Measurements from ENCODE around the gene MYO1G. TPM values are rescaled to one million over a fixed set of nuclear protein-coding genes. Genes with fewer than 3 reads are reported as not detected.

The MYO1G gene
- total and polyA plus RNA-seq, 10 of the 15 experiments (the other 5 are each of a cell fraction or from before 2014, with no cell fraction given), result 1.8 to 232 (median 134) TPM

DNA sequence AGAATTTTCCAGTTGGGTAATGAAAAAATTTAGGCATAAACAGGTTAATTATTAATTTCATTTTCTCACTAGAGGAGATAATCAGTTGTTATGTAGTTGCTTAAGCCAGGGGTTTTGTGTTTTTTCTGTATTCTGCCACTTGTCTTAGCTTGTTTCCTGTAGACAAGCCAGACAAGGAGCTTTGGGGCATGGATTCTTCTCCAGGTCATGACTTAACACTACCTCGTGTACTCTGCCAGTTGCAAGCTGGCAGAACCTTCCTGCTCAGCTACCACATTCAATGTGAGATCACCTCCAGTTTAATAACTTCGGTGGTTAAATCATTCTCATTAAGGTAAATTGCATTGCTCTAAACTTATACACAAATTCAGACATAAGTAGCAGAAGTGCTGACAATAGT lies 23.0 kb upstream of the MYO1G start:
- H2AFZ ChIP-seq (ENCODE audit: control insufficient read depth, low read depth, low read length), result no peak overlapping the region
- intact Hi-C loops (cut with micrococcal nuclease; ENCODE audit: unreplicated experiment), result loop anchor here (2.0 kb wide), 2 partner anchors 25 to 109 kb away; partner anchors contain the start of gene TBRG4
- H3K4me3 ChIP-seq, result peak overlapping the region; percentile 83
- FAIRE-seq (no peak), DNase-seq (ENCODE audit: low read depth, low spot score) (no peak), ATAC-seq (no peak)
- 45% methylated on average over 2 of the region's 2 CpGs for WGBS (ENCODE audit: insufficient coverage, insufficient replicate concordance, low lambda C conversion rate, missing lambda C conversion rate)
- H3K27me3 ChIP-seq (replicated peaks in 1 of 2; ENCODE audit: control insufficient read depth in 2 of 2, insufficient read depth in 2 of 2, low read length in 1 of 2), result no peaks in the 10 kb centered on the region
- POLR2A ChIA-PET, result interaction anchor here (0.7 to 10.5 kb wide), 11 partner anchors 9 to 1353 kb away, joined by 3 to 280 read pairs (median 4); partner anchors contain the start of genes DDX56, MYO1G and PURB
- H3K27ac ChIP-seq (ENCODE audit: control insufficient read depth, insufficient read depth), result peak overlapping the region; percentile 38; the same call in 1 of the 2 replicates
- H3K4me2 ChIP-seq (ENCODE audit: control insufficient read depth, insufficient read depth), result peak overlapping the region; percentile 84
- in situ Hi-C loops (cut with MboI), result no loop called here
- peaks cover 61% of the 10 kb centered on the region for H3K79me2 ChIP-seq (ENCODE audit: control insufficient read depth, insufficient read depth, low read length)
- RAD21 ChIA-PET (ENCODE audit: unreplicated experiment), result interaction anchor here (0.6 to 9.9 kb wide), 15 partner anchors 9 to 1419 kb away, joined by 3 to 303 read pairs (median 7); partner anchors contain the start of genes MYO1G, PURB, STK17A and TBRG4
- CTCF ChIA-PET, result interaction anchor here (0.6 to 5.3 kb wide), 17 partner anchors 9 to 150 kb away, joined by 3 to 44 read pairs (median 6); partner anchors contain the start of gene MYO1G
- peak overlapping the region; percentile 87; the same call in 1 of the 2 replicates for H3K9ac ChIP-seq (ENCODE audit: control insufficient read depth, insufficient read depth, low read length)
- SMC1A ChIA-PET (ENCODE audit: uncharacterized antibody, unreplicated experiment), result interaction anchor here (1.0 to 10.5 kb wide), 20 partner anchors 8 to 145 kb away, joined by 3 to 303 read pairs (median 4); partner anchors contain the start of genes MYO1G and TBRG4
- H3K4me1 ChIP-seq (ENCODE audit: control insufficient read depth, insufficient read depth, low read length), result peaks cover 30% of the 10 kb centered on the region
- no peaks in the 10 kb centered on the region for H3K9me3 ChIP-seq (replicated peaks; ENCODE audit: control insufficient read depth, insufficient read depth, low read length)
- H3K36me3 ChIP-seq (ENCODE audit: control insufficient read depth in 2 of 2, insufficient read depth in 2 of 2, low read length in 1 of 2), result no peaks in the 10 kb centered on the region; a peak in 1 of 4 replicates
- BruUV-seq (replicated peaks), result no TSS peak
- H4K20me1 ChIP-seq (ENCODE audit: control insufficient read depth, insufficient read depth), result no peaks in the 10 kb centered on the region
- TF ChIP-seq CTCF (IDR thresholded peaks at IDR 0.05 in 2 of 3, conservative IDR thresholded peaks at IDR 0.05 in 1 of 3; ENCODE audit: control insufficient read depth in 2 of 3, extremely low read depth in 1 of 3, insufficient read depth in 1 of 3, low read depth in 3 of 3, low read length in 3 of 3) (no peak), HDGF (IDR thresholded peaks at IDR 0.05) (no peak), TARDBP (IDR thresholded peaks at IDR 0.05; ENCODE audit: borderline replicate concordance) (no peak), MYB (IDR thresholded peaks at IDR 0.05; ENCODE audit: borderline replicate concordance, low read depth, low read length) (no peak), YY1 (IDR thresholded peaks at IDR 0.05; ENCODE audit: low read depth, low read length) (no peak), HDAC2 (IDR thresholded peaks at IDR 0.05) (no peak), BCL11A (IDR thresholded peaks at IDR 0.05; ENCODE audit: low read depth, low read length) (no peak), NR2C2 (IDR thresholded peaks at IDR 0.05; ENCODE audit: borderline replicate concordance, control insufficient read depth, insufficient read length, low read depth) (no peak), WRNIP1 (IDR thresholded peaks at IDR 0.05; ENCODE audit: borderline replicate concordance, low read depth, low read length) (no peak), ZNF384 (IDR thresholded peaks at IDR 0.05; ENCODE audit: borderline replicate concordance, low read depth, low read length) (no peak), EP300 (IDR thresholded peaks at IDR 0.05; ENCODE audit: borderline replicate concordance in 1 of 2, control insufficient read depth in 1 of 2, low read depth in 2 of 2, low read length in 2 of 2) (no peak), CREB1 (IDR thresholded peaks at IDR 0.05; ENCODE audit: low read depth) (no peak), CEBPZ (IDR thresholded peaks at IDR 0.05; ENCODE audit: low read depth, low read length) (no peak), SPI1 (IDR thresholded peaks at IDR 0.05; ENCODE audit: borderline replicate concordance, insufficient read depth, low read depth, low read length) (no peak)
- TF ChIP-seq, protein P1, sequence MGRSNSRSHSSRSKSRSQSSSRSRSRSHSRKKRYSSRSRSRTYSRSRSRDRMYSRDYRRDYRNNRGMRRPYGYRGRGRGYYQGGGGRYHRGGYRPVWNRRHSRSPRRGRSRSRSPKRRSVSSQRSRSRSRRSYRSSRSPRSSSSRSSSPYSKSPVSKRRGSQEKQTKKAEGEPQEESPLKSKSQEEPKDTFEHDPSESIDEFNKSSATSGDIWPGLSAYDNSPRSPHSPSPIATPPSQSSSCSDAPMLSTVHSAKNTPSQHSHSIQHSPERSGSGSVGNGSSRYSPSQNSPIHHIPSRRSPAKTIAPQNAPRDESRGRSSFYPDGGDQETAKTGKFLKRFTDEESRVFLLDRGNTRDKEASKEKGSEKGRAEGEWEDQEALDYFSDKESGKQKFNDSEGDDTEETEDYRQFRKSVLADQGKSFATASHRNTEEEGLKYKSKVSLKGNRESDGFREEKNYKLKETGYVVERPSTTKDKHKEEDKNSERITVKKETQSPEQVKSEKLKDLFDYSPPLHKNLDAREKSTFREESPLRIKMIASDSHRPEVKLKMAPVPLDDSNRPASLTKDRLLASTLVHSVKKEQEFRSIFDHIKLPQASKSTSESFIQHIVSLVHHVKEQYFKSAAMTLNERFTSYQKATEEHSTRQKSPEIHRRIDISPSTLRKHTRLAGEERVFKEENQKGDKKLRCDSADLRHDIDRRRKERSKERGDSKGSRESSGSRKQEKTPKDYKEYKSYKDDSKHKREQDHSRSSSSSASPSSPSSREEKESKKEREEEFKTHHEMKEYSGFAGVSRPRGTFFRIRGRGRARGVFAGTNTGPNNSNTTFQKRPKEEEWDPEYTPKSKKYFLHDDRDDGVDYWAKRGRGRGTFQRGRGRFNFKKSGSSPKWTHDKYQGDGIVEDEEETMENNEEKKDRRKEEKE (IDR thresholded peaks at IDR 0.05), result no peak

Measured in GM12878 (cell line).